Panc1 (cell line): ENCODE results near the gene CD151. TPM values are rescaled to one million over a fixed set of nuclear protein-coding genes. Genes with fewer than 3 reads are reported as not detected.

ENCODE experiments used
- ATAC-seq: fragments of 200-7000 bp; cut with Tn5 transposase; 2 replicates; pipeline ENCODE4 v1.9.1; 2020; ENCODE audit warnings: mild to moderate bottlenecking, moderate library complexity
- BruUV-seq: library from RNA; stranded (reverse); fragments of 400-500 nt; replicated peaks from 2 replicates; lab custom pipeline; 2021; lab: Mats Ljungman, UMichigan
- CTCF ChIA-PET: fragments of 300-600 bp; sonication (Branson Sonifier 250); formaldehyde crosslinking; loops from one replicate; lab custom pipeline; 2022; ENCODE audit warnings: antibody characterized with exemption; lab: Charles Lee
- POLR2A ChIA-PET: fragments of 300-600 bp; sonication (Branson Sonifier 250); formaldehyde crosslinking; loops from one replicate; lab custom pipeline; 2022; ENCODE audit warnings: antibody characterized with exemption; lab: Charles Lee
- DNase-seq: peaks from one replicate; pipeline ENCODE4 v3.0.0-alpha.2; 2010; ENCODE audit warnings: low read depth, low spot score
- H3K27ac ChIP-seq: 2 replicates; pipeline ENCODE4 v1.5.1; 2011; ENCODE audit warnings: mild to moderate bottlenecking, low read length, inconsistent platforms
- H3K27me3 ChIP-seq: fragments of 200-500 bp; sonication (Bioruptor generic); 2 replicates; pipeline ENCODE4 v1.6.0; 2014; ENCODE audit warnings: low read length, inconsistent platforms; ENCODE audit not compliant: control insufficient read depth, insufficient read depth
- H3K36me3 ChIP-seq: fragments of 200-500 bp; sonication (Bioruptor generic); 2 replicates; pipeline ENCODE4 v1.5.1; 2014; ENCODE audit warnings: inconsistent platforms, mild to moderate bottlenecking, low read length, moderate library complexity; ENCODE audit not compliant: control insufficient read depth, insufficient read depth
- H3K4me1 ChIP-seq: 2 replicates; pipeline ENCODE4 v1.5.1; 2011; ENCODE audit warnings: inconsistent platforms, mild to moderate bottlenecking, low read length, moderate library complexity; ENCODE audit not compliant: control insufficient read depth, insufficient read depth
- H3K4me3 ChIP-seq, 2 experiments: 2 replicates each; pipeline ENCODE4 v1.5.1; 2011 to 2012; ENCODE audit warnings: low read depth in 2 of 2, low read length in 2 of 2, mild to moderate bottlenecking in 2 of 2, inconsistent platforms in 1 of 2, moderate library complexity in 1 of 2
- H3K9me3 ChIP-seq: fragments of 200-500 bp; sonication (Bioruptor generic); 2 replicates; pipeline ENCODE4 v1.5.1; 2014; ENCODE audit warnings: low read depth, mild to moderate bottlenecking, inconsistent platforms, low read length, moderate library complexity; ENCODE audit not compliant: control insufficient read depth, insufficient read depth
- CTCF ChIP-seq: fragments of 450-650 bp; IDR thresholded peaks from 2 replicates; pipeline ENCODE4 v1.5.1; 2017; ENCODE audit warnings: mild to moderate bottlenecking
- POLR2AphosphoS5 ChIP-seq: IDR thresholded peaks from 2 replicates; pipeline ENCODE4 v1.6.1; 2012; ENCODE audit warnings: mild to moderate bottlenecking, low read depth, low read length, moderate library complexity
- REST ChIP-seq, 2 experiments: IDR thresholded peaks; 2 replicates each; pipeline ENCODE4 v1.6.1; 2011 to 2012; ENCODE audit warnings: low read depth in 2 of 2, control low read depth in 1 of 2, low read length in 1 of 2, mild to moderate bottlenecking in 1 of 2, moderate library complexity in 1 of 2; ENCODE audit not compliant: insufficient read depth in 1 of 2
- SIN3A ChIP-seq: IDR thresholded peaks from 2 replicates; pipeline ENCODE4 v1.6.1; 2012; ENCODE audit warnings: low read depth, mild to moderate bottlenecking, low read length, moderate library complexity, borderline replicate concordance; ENCODE audit not compliant: insufficient read depth
- TCF7L2 ChIP-seq: IDR thresholded peaks from 2 replicates; pipeline ENCODE4 v1.6.1; 2011; ENCODE audit warnings: mild to moderate bottlenecking, low read depth, low read length, inconsistent platforms
- in situ Hi-C: cut with HindIII; loops from 2 replicates; pipeline ENCODE4 v1.10.0; 2016; ENCODE audit warnings: low sequenced_read_pairs, low pct_unique_long_range_greater_than_20kb
- intact Hi-C: fragments of 100-400 bp; cut with micrococcal nuclease; formaldehyde crosslinking; loops from one replicate; pipeline ENCODE4 v1.10.0; 2022; ENCODE audit not compliant: unreplicated experiment
- total RNA-seq: library from RNA; stranded (reverse); gene quantifications from one replicate; pipeline ENCODE4 v1.2.1, GENCODE V29; 2021; ENCODE audit not compliant: unreplicated experiment

Gene CD151
- total RNA-seq, 1 experiment from 2014 or later: 680 TPM

GRCh38 chr11:824942-825341 lies 7.8 kb upstream of the CD151 start:
- no peak for TF ChIP-seq SIN3A
- TF ChIP-seq REST (IDR thresholded peaks at IDR 0.05; ENCODE audit: insufficient read depth in 1 of 2, low read depth in 2 of 2, low read length in 1 of 2): no peak
- TF ChIP-seq TCF7L2: no peak
- no peak for TF ChIP-seq CTCF
- TF ChIP-seq POLR2AphosphoS5: no peak; the same call in 1 of the 2 replicates
- H3K36me3 ChIP-seq: 0 out of 2 replicates have a peak, but pooled peaks cover 2% of the 10 kb centered on the region
- no peak for ATAC-seq
- no peaks in the 10 kb centered on the region for H3K9me3 ChIP-seq
- in situ Hi-C loops: no loop called here
- ChIA-PET CTCF (no interaction called here), POLR2A (no interaction called here)
- no peaks in the 10 kb centered on the region for H3K27me3 ChIP-seq
- H3K4me3 ChIP-seq: no peak overlapping the region
- no peak overlapping the region for H3K27ac ChIP-seq
- no TSS peak for BruUV-seq
- H3K4me1 ChIP-seq: peaks cover 73% of the 10 kb centered on the region
- DNase-seq: no peak
- intact Hi-C loops: no loop called here

- DNase-seq (no peak), ATAC-seq (no peak)
- Histone ChIP-seq H3K4me1 (peaks cover 71% of the 10 kb centered on the region), H3K36me3 (0 out of 2 replicates have a peak, but pooled peaks cover 2% of the 10 kb centered on the region), H3K4me3 (no peak overlapping the region), H3K27ac (peak overlapping the region; percentile 90), H3K9me3 (no peaks in the 10 kb centered on the region), H3K27me3 (no peaks in the 10 kb centered on the region)
- no TSS peak for BruUV-seq
- POLR2A ChIA-PET: interaction anchor here (0.5 kb wide), 1 partner anchor 261 kb away, joined by 3 read pairs; no protein-coding TSS in a partner anchor
- in situ Hi-C loops: no loop called here
- TF ChIP-seq TCF7L2 (no peak), SIN3A (no peak), POLR2AphosphoS5 (peak; percentile 54), CTCF (no peak), REST (IDR thresholded peaks at IDR 0.05; ENCODE audit: insufficient read depth in 1 of 2, low read depth in 2 of 2, low read length in 1 of 2) (no peak)
- intact Hi-C loops: no loop called here
- CTCF ChIA-PET: interaction anchor here (0.6 to 1.1 kb wide), 3 partner anchors 10 to 22 kb away, joined by 3 to 8 read pairs (median 5); no protein-coding TSS in a partner anchor
These were observed 7.2 kb upstream of the CD151 start for GRCh38 chr11:825366-826226.
